Measurements from ENCODE around the gene GPR152.
"Not testable (repeated sequence)": the region's sequence is repeated elsewhere in the genome, so short reads cannot be mapped to it uniquely, and the experiment has no call there.

The GPR152 gene

GRCh38 chr11:67429722-67430121, 22.8 kb downstream of the GPR152 start:
- Histone ChIP-seq H3K27me3 (replicated peaks; ENCODE audit: insufficient read depth, low read length) (no peaks in the 10 kb centered on the region), H3K27ac (ENCODE audit: low read length) (no peak overlapping the region), H3K9me2 (replicated peaks; ENCODE audit: insufficient read depth, low read length) (no peaks in the 10 kb centered on the region), H3K9me3 (replicated peaks; ENCODE audit: insufficient read depth, low read length) (no peaks in the 10 kb centered on the region), H3K79me2 (ENCODE audit: low read length) (peaks cover 33% of the 10 kb centered on the region), H4K20me1 (ENCODE audit: insufficient read depth, low read length) (no peaks in the 10 kb centered on the region), H3K4me2 (ENCODE audit: low read depth, low read length) (peak overlapping the region; percentile 74; the same call in 1 of the 2 replicates), H2AFZ (ENCODE audit: low read length) (no peak overlapping the region), H3K36me3 (replicated peaks; ENCODE audit: insufficient read depth, low read length) (no peaks in the 10 kb centered on the region; the same call in 1 of the 2 replicates), H3K4me1 (ENCODE audit: low read length) (peaks cover 4% of the 10 kb centered on the region), H3K4me3 (ENCODE audit: low read length) (no peak overlapping the region), H3K9ac (ENCODE audit: low read length) (0 out of 2 replicates have a peak overlapping the region, but pooled peaks have one; percentile 90), H3F3A (ENCODE audit: insufficient read depth, low read length) (peaks cover 4% of the 10 kb centered on the region; the same call in 1 of the 2 replicates)
- TF ChIP-seq CTCF (IDR thresholded peaks at IDR 0.05; ENCODE audit: low read length) (no peak), EZH2 (optimal IDR thresholded peaks at IDR 0.05; ENCODE audit: low read depth, low read length) (no peak), EZH2phosphoT487 (IDR thresholded peaks at IDR 0.05; ENCODE audit: low read length) (no peak)
- DNase-seq = no peak

DNA sequence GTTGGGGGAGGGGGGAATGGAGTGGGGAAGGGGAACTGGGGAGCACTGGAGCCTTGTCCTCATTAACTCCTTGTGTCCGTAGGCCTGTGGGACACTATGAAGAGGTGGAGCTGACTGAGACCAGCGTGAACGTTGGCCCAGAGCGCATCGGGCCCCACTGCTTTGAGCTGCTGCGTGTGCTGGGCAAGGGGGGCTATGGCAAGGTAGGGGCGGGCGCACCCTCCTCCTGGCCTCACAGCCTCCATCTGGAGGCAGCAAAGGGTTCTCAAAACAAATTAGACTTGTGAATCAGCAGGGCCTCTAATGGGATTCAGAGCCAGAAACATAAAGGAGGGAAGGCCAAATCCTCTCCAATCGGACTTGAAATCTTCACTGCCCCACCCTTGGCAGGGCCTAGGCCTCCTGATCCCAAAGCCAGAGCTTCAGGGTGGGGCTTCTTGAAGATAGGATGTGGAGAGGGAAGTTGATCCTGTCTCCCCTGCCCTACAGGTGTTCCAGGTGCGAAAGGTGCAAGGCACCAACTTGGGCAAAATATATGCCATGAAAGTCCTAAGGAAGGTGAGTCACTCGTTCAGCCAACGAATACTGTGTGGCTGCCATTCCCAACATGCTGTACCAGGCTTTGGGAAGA, 23.4 kb downstream of the GPR152 start:
- Histone ChIP-seq H3K4me2 (ENCODE audit: low read depth, low read length) (peak overlapping the region; percentile 74), H2AFZ (ENCODE audit: low read length) (peak overlapping the region; percentile 21; the same call in 1 of the 2 replicates), H3K27me3 (replicated peaks; ENCODE audit: insufficient read depth, low read length) (no peaks in the 10 kb centered on the region), H3K4me3 (ENCODE audit: low read length) (peak overlapping the region; percentile 98), H3K9ac (ENCODE audit: low read length) (peak overlapping the region; percentile 90), H3K27ac (ENCODE audit: low read length) (peak overlapping the region; percentile 26; the same call in 1 of the 2 replicates), H3K9me3 (replicated peaks; ENCODE audit: insufficient read depth, low read length) (no peaks in the 10 kb centered on the region), H3F3A (ENCODE audit: insufficient read depth, low read length) (peaks cover 4% of the 10 kb centered on the region; the same call in 1 of the 2 replicates), H3K4me1 (ENCODE audit: low read length) (peaks cover 4% of the 10 kb centered on the region), H3K36me3 (replicated peaks; ENCODE audit: insufficient read depth, low read length) (no peaks in the 10 kb centered on the region; the same call in 1 of the 2 replicates), H3K9me2 (replicated peaks; ENCODE audit: insufficient read depth, low read length) (no peaks in the 10 kb centered on the region), H4K20me1 (ENCODE audit: insufficient read depth, low read length) (no peaks in the 10 kb centered on the region), H3K79me2 (ENCODE audit: low read length) (peaks cover 33% of the 10 kb centered on the region)
- DNase-seq = no peak
- TF ChIP-seq CTCF (IDR thresholded peaks at IDR 0.05; ENCODE audit: low read length) (no peak), EZH2 (optimal IDR thresholded peaks at IDR 0.05; ENCODE audit: low read depth, low read length) (no peak), EZH2phosphoT487 (IDR thresholded peaks at IDR 0.05; ENCODE audit: low read length) (no peak)

DNA sequence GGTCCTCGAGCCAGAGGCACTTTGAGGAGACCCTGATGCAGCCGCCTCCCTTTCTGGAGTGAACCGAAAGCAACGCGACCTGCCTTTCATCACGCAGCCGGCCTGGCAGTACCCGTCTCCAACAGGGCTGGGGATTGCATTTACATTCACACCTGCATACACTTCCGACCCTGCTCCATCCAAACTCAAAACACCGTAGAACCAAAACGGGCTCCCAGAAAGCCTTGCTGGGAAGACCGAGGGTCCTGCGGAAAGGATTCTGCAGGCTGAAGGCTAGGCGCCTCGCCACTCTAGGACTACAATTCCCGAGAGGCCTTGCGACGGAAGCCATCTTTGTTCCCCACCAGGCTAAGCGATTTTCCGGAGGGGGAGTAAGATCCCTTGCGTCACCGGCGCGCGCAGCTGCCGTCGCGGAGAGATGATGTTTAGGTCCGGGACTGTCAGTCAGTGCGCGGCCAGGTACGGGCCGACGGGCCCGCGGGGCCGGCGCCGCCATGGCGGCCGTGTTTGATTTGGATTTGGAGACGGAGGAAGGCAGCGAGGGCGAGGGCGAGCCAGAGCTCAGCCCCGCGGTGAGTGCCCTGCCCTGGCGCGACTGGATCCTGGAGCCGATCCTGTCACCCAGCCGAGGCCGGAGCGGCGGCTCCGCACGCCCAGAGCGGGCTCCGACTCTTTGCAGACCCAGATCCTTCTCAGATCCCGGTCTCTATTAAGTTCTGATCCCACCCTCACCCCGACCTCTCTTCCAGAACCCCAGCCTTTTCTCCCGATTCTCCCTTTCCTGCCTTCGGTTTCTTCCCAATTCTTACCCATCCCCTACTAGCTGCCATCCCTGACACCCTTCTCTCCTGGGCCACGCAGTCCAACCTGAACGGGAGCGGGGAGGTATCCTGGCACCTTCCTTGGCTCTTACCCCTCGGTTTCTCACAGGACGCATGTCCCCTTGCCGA, 24.2 kb downstream of the GPR152 start, which contains the start of gene RPS6KB2:
TSS of gene RPS6KB2 (plus strand) at position 443 of the 950 bp plus-strand sequence. CDS start at position 495, 52 bp downstream.
- TF ChIP-seq CTCF (IDR thresholded peaks at IDR 0.05; ENCODE audit: low read length) (no peak), EZH2 (optimal IDR thresholded peaks at IDR 0.05; ENCODE audit: low read depth, low read length) (no peak), EZH2phosphoT487 (IDR thresholded peaks at IDR 0.05; ENCODE audit: low read length) (no peak)
- Histone ChIP-seq H3K4me2 (ENCODE audit: low read depth, low read length) (peak within 1 kb of the TSS; percentile 82), H3K9me2 (replicated peaks; ENCODE audit: insufficient read depth, low read length) (no peaks in the 10 kb centered on the region), H3K4me1 (ENCODE audit: low read length) (peaks cover 4% of the 10 kb centered on the region), H4K20me1 (ENCODE audit: insufficient read depth, low read length) (no peaks in the 10 kb centered on the region), H3K36me3 (replicated peaks; ENCODE audit: insufficient read depth, low read length) (no peaks in the 10 kb centered on the region; the same call in 1 of the 2 replicates), H3F3A (ENCODE audit: insufficient read depth, low read length) (peaks cover 4% of the 10 kb centered on the region; the same call in 1 of the 2 replicates), H2AFZ (ENCODE audit: low read length) (peak within 1 kb of the TSS; percentile 69), H3K4me3 (ENCODE audit: low read length) (peak within 1 kb of the TSS; percentile 98), H3K27ac (ENCODE audit: low read length) (peak within 1 kb of the TSS; percentile 68), H3K9me3 (replicated peaks; ENCODE audit: insufficient read depth, low read length) (no peaks in the 10 kb centered on the region), H3K27me3 (replicated peaks; ENCODE audit: insufficient read depth, low read length) (no peaks in the 10 kb centered on the region), H3K9ac (ENCODE audit: low read length) (peak within 1 kb of the TSS; percentile 90), H3K79me2 (ENCODE audit: low read length) (peaks cover 33% of the 10 kb centered on the region)
- peak; percentile 97 for DNase-seq

DNA sequence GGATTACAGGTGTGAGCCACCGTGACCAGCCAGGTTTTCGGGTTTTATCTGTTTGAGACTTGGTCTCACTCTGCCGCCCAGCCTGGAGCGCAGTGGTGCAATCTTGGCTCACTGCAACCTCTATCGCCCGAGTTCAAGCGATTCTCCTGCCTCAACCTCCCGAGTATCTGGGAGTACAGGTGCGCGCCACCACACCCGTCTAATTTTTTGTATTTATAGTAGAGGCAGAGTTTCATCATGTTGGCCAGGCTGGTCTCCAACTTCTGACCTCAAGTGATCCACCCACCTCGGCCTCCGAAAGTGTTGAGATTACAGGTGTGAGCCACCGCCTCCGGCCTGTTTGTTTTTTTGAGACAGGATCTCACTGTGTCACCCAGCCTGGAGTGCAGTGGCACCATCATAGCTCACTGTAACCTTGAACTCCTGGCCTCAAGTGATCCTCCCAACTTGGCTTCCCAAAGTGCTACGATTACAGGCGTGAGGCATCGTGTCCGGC, 25.1 kb downstream of the GPR152 start:
- H3K9me3 ChIP-seq (replicated peaks; ENCODE audit: insufficient read depth, low read length); H4K20me1 ChIP-seq (ENCODE audit: insufficient read depth, low read length); H3K4me1 ChIP-seq (ENCODE audit: low read length); H3K36me3 ChIP-seq (replicated peaks; ENCODE audit: insufficient read depth, low read length); H3K27me3 ChIP-seq (replicated peaks; ENCODE audit: insufficient read depth, low read length); H3F3A ChIP-seq (ENCODE audit: insufficient read depth, low read length); H3K9me2 ChIP-seq (replicated peaks; ENCODE audit: insufficient read depth, low read length): not testable (repeated sequence)
- peak; percentile 13 for DNase-seq
- peak overlapping the region; percentile 69 for H2AFZ ChIP-seq (ENCODE audit: low read length)
- peak overlapping the region; percentile 90 for H3K9ac ChIP-seq (ENCODE audit: low read length)
- H3K79me2 ChIP-seq (ENCODE audit: low read length) = peaks cover 33% of the 10 kb centered on the region
- peak overlapping the region; percentile 68 for H3K27ac ChIP-seq (ENCODE audit: low read length)
- peak overlapping the region; percentile 82 for H3K4me2 ChIP-seq (ENCODE audit: low read depth, low read length)
- peak overlapping the region; percentile 98 for H3K4me3 ChIP-seq (ENCODE audit: low read length)
